ENCODE data around the gene IFNE. TPM values are rescaled to one million over a fixed set of nuclear protein-coding genes. Genes with fewer than 3 reads are reported as not detected.

IFNE gene, protein sequence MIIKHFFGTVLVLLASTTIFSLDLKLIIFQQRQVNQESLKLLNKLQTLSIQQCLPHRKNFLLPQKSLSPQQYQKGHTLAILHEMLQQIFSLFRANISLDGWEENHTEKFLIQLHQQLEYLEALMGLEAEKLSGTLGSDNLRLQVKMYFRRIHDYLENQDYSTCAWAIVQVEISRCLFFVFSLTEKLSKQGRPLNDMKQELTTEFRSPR
- total RNA-seq, result not detected in 2 replicates

DNA sequence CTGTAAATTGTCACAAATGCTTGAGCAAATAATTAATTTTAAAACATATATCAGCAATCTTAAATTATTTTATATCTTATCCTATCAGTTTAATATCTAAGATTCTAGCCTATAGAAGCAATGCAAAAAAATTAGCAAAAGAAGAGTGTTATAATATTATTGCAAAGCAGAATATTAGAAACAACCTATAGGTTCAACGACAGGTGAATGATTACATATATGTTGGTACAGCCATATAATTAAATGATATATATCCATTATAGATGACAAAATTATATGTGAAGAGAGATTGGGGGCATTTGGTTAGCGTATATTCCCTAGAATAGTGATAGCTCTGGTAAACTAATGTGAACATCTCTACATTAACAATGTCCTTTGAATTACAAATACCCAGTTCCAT, at the start of gene IFNE:
Gene IFNE (minus strand): TSS at position 101 of the 400 bp plus-strand sequence. CDS start 619 bp downstream, outside the sequence.
- intact Hi-C loops (cut with micrococcal nuclease), result no loop called here

DNA sequence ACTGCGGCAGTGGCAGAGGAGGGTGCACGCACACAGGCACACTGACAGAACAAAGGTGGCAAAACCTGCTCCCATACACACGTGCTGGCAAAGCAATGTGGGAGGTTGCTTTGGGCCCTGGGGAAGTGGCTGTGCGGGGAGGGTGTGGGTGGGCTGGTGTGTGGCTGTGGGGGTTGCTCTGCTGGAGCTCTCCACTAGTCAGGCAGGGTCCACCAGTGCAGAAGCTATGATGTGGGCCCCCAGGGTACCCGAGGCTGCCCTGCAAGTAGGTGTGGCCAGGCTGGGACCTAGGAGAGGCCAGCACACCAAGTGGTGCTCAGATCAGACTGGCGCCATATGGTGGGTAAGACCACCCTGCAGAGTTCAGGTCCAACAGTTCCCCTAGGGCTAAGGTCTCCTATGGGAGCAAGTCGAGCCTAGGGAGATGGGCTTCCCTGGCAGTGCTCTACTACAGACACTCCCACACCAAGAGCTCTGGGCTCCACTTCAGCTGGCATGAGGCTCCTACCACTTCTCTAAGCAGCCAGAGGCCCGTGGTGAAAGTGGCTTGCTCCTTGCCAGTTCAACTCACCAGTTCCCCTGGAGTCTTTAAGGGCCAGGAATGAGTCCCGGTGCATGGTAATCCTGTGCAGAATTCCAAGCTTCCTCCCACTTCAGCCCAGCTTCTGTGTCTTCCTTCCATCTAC, 46.2 kb upstream of the IFNE start:
- intact Hi-C loops (cut with micrococcal nuclease), result no loop called here

GRCh38 chr9:21527579-21527978, 45.5 kb upstream of the IFNE start:
- intact Hi-C loops (cut with micrococcal nuclease), result no loop called here

DNA sequence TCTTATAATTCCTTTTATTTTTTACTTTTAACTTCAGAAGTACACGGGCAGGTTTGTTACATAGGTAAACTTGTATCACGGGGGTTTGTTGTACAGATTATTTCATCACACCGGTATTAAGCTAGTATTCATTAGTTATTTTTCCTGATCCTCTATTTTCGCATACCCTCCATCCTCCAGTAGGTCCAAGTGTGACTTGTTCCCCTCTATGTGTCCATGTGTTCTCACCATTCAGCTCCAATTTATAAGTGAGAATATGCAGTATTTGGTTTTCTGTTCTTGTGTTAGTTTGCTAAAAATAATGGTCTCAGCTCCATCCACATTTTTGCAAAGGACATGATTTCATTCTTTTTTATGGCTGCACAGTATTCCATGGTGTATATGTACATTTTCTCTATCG, 43.1 kb upstream of the IFNE start:
- intact Hi-C loops (cut with micrococcal nuclease), result no loop called here

GRCh38 chr9:21524099-21524830, 42.2 kb upstream of the IFNE start:
- intact Hi-C loops (cut with micrococcal nuclease), result no loop called here

GRCh38 chr9:21523021-21524014, 41.2 kb upstream of the IFNE start:
- intact Hi-C loops (cut with micrococcal nuclease), result no loop called here

- intact Hi-C loops (cut with micrococcal nuclease), result no loop called here
Measured at GRCh38 chr9:21522348-21522747, 40.2 kb upstream of the IFNE start.

DNA sequence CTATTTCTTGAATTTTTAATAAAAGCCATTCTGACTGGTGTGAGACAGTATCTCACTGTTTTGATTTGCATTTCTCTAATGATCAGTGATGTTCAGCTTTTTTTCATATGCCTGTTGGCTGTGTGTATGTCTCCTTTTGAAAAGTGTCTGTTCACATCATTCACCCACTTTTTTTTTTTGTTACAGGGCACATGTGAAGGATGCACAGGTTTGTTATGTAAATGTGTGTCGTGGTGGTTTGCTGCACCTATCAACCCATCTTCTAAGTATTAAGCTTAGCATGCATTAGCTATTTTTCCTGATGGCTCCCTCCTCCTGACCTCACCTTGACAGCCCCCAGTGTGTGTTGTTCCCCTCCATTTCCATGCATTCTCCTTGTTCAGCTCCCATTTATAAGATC, 39.3 kb upstream of the IFNE start:
- intact Hi-C loops (cut with micrococcal nuclease), result no loop called here

GRCh38 chr9:21520501-21521228, 38.6 kb upstream of the IFNE start:
- intact Hi-C loops (cut with micrococcal nuclease), result no loop called here

GRCh38 chr9:21519855-21520434, 37.8 kb upstream of the IFNE start:
- intact Hi-C loops (cut with micrococcal nuclease), result no loop called here

DNA sequence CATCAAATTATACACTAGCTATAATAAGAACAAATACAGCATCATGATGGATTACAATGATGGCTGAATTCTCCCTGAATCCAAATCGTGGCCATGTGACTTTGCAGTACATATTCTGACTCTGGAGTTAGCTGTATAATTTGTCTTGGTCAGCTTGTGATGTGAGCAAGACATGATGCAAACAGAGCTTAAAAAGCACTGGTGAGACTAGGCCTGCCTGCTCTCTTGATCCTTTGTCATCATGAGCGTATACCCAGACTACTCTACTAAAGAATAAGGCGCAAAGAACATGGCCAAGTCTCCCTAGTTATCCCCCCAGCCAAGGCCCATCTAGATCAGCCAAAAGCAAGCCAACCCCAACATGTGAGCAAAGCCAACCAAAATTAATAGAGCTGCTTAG, 34.7 kb upstream of the IFNE start:
- intact Hi-C loops (cut with micrococcal nuclease), result no loop called here

DNA sequence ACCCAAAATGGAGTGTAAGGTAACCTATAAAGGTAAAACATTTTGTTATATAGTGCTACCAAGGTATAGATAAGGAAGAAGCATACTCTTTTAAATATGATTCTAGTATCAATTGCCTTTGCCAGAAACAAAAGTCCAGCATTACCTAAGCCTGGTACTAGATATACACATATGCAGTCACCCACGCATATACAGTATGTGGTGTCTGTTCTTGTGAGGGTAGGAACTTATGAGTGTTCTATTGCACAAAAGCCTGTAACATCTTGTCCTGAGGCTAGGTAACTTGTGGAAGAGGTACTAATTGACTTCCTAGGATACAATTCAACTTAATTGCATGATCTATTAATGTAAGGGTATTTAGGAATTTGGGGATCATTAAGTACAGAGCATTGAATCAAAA, 31.3 kb upstream of the IFNE start:
- intact Hi-C loops (cut with micrococcal nuclease), result no loop called here

- intact Hi-C loops (cut with micrococcal nuclease), result no loop called here
Measured at GRCh38 chr9:21510806-21511205, 28.7 kb upstream of the IFNE start.

- intact Hi-C loops (cut with micrococcal nuclease), result no loop called here
Measured at GRCh38 chr9:21507483-21507790, 25.3 kb upstream of the IFNE start.

DNA sequence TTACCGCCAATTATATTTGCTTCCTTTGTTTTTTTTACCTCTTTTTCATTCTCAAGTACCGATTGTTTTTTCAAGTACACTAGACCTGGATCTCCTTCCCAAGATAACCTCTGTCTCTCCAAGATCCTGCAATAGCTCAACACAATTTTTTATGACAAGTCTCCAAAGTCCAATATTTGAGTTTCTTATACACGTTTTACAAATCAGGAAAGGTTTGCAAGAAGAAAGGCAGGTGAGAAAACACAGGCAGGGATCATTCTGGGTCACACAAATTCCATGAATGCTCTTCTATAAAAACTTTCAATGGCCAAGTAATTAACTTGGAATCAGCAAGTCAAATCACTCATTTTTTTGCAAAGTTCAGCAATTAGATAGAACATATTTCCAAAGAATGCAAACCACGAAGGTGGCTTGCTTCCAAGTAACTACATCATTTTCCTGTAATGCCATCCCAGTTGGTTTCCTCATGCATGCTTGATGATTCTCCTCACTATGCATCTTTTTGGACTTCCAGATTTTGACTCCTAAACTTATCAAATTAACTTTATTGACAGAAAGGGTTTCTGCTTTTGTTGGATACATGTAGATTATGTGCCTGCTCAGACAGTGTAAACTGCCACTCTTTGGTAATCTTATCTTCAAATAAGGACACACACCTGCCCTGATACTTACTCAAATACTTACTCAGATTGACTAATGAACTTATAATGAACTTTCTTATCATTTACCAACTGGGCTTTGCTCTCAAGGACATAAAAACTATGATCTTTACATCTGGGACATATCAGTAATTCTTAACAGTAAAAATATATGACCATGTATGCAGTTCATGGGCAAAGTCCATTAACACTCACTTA, 24.7 kb upstream of the IFNE start:
- intact Hi-C loops (cut with micrococcal nuclease), result no loop called here

GRCh38 chr9:21505425-21506179, 23.5 kb upstream of the IFNE start:
- intact Hi-C loops (cut with micrococcal nuclease), result no loop called here

GRCh38 chr9:21504894-21505293, 22.8 kb upstream of the IFNE start:
- intact Hi-C loops (cut with micrococcal nuclease), result no loop called here

DNA sequence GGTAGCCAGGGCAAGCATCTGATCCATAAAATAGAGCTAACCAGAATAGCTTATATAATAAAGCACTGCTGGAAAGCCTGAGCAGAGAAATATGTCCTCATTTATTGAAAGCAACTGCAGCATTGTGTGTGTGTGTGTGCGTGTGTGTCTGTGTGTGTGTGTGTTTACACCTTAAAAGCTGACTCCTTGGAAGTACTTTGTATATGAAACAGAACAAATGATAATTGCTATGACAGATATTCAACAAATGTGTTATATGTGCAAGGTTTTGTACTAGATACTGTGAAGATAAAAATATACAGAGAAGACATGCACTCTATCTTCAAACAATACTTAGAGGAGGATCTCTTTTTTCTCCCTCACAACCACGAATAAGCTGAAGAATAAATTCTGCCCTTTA, 22.0 kb upstream of the IFNE start:
- intact Hi-C loops (cut with micrococcal nuclease), result no loop called here

GRCh38 chr9:21502586-21502985, 20.5 kb upstream of the IFNE start:
- intact Hi-C loops (cut with micrococcal nuclease), result no loop called here

All from T-helper 2 cell treated with Interferon-gamma antibody and Interleukin-4, amounts not matched to agents 100 ng/mL and 5 ng/mL, for 36 hours (primary cell).